Dedifferentiated amniotic fluid mesenchymal stem cell (primary cell): Measurements from ENCODE around the gene TSPAN32.

Experiments used
- DNase-seq: peaks from one replicate; pipeline ENCODE4 v3.0.0-alpha.2; 2016; ENCODE audit errors: extremely low spot score

The TSPAN32 gene

GRCh38 chr11:2301631-2302305 lies at the start of gene TSPAN32, which contains the start of gene C11orf21:
TSPAN32 (plus strand) TSS chr11:2302013; CDS start chr11:2302150, 137 bp downstream.
C11orf21 (minus strand) TSS chr11:2301918; CDS start chr11:2301808, 110 bp downstream.
- no peak for DNase-seq

- no peak for DNase-seq
Measured at GRCh38 chr11:2252018-2252417, 49.8 kb upstream of the TSPAN32 start.

- DNase-seq: no peak
Measured at GRCh38 chr11:2256293-2256913, 45.4 kb upstream of the TSPAN32 start.

- no peak for DNase-seq
Measured at GRCh38 chr11:2256951-2257700, 44.7 kb upstream of the TSPAN32 start.

- no peak for DNase-seq
Measured at GRCh38 chr11:2258501-2259465, 43.0 kb upstream of the TSPAN32 start.

- no peak for DNase-seq
Measured at GRCh38 chr11:2259466-2259830, 42.4 kb upstream of the TSPAN32 start.

- DNase-seq: no peak
Measured at GRCh38 chr11:2259897-2260451, 41.8 kb upstream of the TSPAN32 start.

GRCh38 chr11:2260491-2261364 lies 41.1 kb upstream of the TSPAN32 start:
- no peak for DNase-seq

- DNase-seq: no peak
Measured at GRCh38 chr11:2261436-2262230, 40.2 kb upstream of the TSPAN32 start.

- DNase-seq: no peak
Measured at GRCh38 chr11:2262301-2263070, 39.3 kb upstream of the TSPAN32 start.

GRCh38 chr11:2263071-2263565 lies 38.7 kb upstream of the TSPAN32 start:
- no peak for DNase-seq

- DNase-seq: no peak
Measured at GRCh38 chr11:2263724-2264360, 38.0 kb upstream of the TSPAN32 start.

- no peak for DNase-seq
Measured at GRCh38 chr11:2264366-2265053, 37.3 kb upstream of the TSPAN32 start.

- DNase-seq: no peak
Measured at GRCh38 chr11:2265396-2265795, 36.4 kb upstream of the TSPAN32 start.

GRCh38 chr11:2265854-2266585 lies 35.8 kb upstream of the TSPAN32 start:
- DNase-seq: no peak

- DNase-seq: no peak
Measured at GRCh38 chr11:2266586-2267305, 35.1 kb upstream of the TSPAN32 start.
